ENCODE measurements around the gene KXD1. TPM values are rescaled to one million over a fixed set of nuclear protein-coding genes. Genes with fewer than 3 reads are reported as not detected.

KXD1 gene
- polyA plus RNA-seq, 1 of the 3 experiments (the other 2 are of a cell fraction) = 151 TPM

- ChIA-PET CTCF (interaction anchor here (0.6 to 2.2 kb wide), 12 partner anchors 10 to 562 kb away, joined by 3 to 13 read pairs (median 4); partner anchors contain the start of gene REX1BD), POLR2A (interaction anchor here (1.0 to 1.9 kb wide), 2 partner anchors 11 to 23 kb away, joined by 3 to 9 read pairs; no protein-coding TSS in a partner anchor)
- H3K4me1 ChIP-seq (ENCODE audit: control insufficient read depth in 1 of 2, insufficient read depth in 2 of 2, low read depth in 1 of 2, low read length in 1 of 2) = peaks cover 15 to 19% of the 10 kb centered on the region in 2 experiments; a peak in 2 of 4 replicates
- no peaks in the 10 kb centered on the region for H3K9me3 ChIP-seq
- peaks cover 44% of the 10 kb centered on the region for H3K27me3 ChIP-seq (ENCODE audit: insufficient read depth)
- DNase-seq = peak; percentile 95
- no peaks in the 10 kb centered on the region for H3K9me2 ChIP-seq
- peaks cover 18% of the 10 kb centered on the region for H3F3A ChIP-seq (replicated peaks; ENCODE audit: insufficient read depth)
- peak within 1 kb of the TSS; percentile 73 to 78 for H3K4me3 ChIP-seq (ENCODE audit: low read depth in 2 of 2, low read length in 1 of 2)
- H3K27ac ChIP-seq (ENCODE audit: low read depth in 2 of 2, low read length in 1 of 2) = peak within 1 kb of the TSS in 1 of 2 experiments; percentile 28; a peak in 1 of 4 replicates
- peak within 1 kb of the TSS; percentile 74 for H2AFZ ChIP-seq (ENCODE audit: low read depth)
- no peak for TF ChIP-seq NFIC (IDR thresholded peaks at IDR 0.05; ENCODE audit: borderline replicate concordance)
- TF ChIP-seq SIN3A (IDR thresholded peaks at IDR 0.05; ENCODE audit: borderline replicate concordance, low read depth, low read length) = no peak
- no peak for TF ChIP-seq MEF2A (IDR thresholded peaks at IDR 0.05; ENCODE audit: borderline replicate concordance, low read depth)
- no peak for TF ChIP-seq CTCF (IDR thresholded peaks at IDR 0.05)
- TF ChIP-seq USF1 (IDR thresholded peaks at IDR 0.05; ENCODE audit: borderline replicate concordance, low read depth) = no peak
- peak within 1 kb of the TSS; percentile 99 for H3K4me2 ChIP-seq
- no peaks in the 10 kb centered on the region for H3K79me2 ChIP-seq (ENCODE audit: insufficient read depth)
- H4K20me1 ChIP-seq (ENCODE audit: insufficient read depth) = no peaks in the 10 kb centered on the region
- H3K9ac ChIP-seq = peak within 1 kb of the TSS; percentile 45; the same call in 1 of the 2 replicates
- WGBS (ENCODE audit: low lambda C conversion rate) = 29% methylated on average over 9 of the region's 70 CpGs
- H3K36me3 ChIP-seq (replicated peaks in 1 of 2; ENCODE audit: control insufficient read depth in 1 of 2, insufficient read depth in 2 of 2, low read length in 1 of 2) = no peaks in the 10 kb centered on the region
Observed at GRCh38 chr19:18612772-18613588, 55.3 kb downstream of the KXD1 start, which contains the start of gene TMEM59L. Gene TMEM59L, plus strand, starts transcription at chr19:18612870. Its CDS starts 89 bp downstream, at chr19:18612959.

- Histone ChIP-seq H3K9ac (no peak overlapping the region), H3K36me3 (replicated peaks in 1 of 2; ENCODE audit: control insufficient read depth in 1 of 2, insufficient read depth in 2 of 2, low read length in 1 of 2) (no peaks in the 10 kb centered on the region), H3K79me2 (ENCODE audit: insufficient read depth) (no peaks in the 10 kb centered on the region), H3F3A (replicated peaks; ENCODE audit: insufficient read depth) (peaks cover 14% of the 10 kb centered on the region), H3K4me1 (ENCODE audit: control insufficient read depth in 1 of 2, insufficient read depth in 2 of 2, low read depth in 1 of 2, low read length in 1 of 2) (peaks cover 15 to 19% of the 10 kb centered on the region in 2 experiments; a peak in 2 of 4 replicates), H3K4me3 (ENCODE audit: low read depth in 2 of 2, low read length in 1 of 2) (peak overlapping the region in 1 of 2 experiments; percentile 78; a peak in 1 of 4 replicates), H4K20me1 (ENCODE audit: insufficient read depth) (no peaks in the 10 kb centered on the region), H3K27ac (ENCODE audit: low read depth in 2 of 2, low read length in 1 of 2) (no peak overlapping the region), H3K9me3 (no peaks in the 10 kb centered on the region), H3K27me3 (ENCODE audit: insufficient read depth) (peaks cover 36% of the 10 kb centered on the region), H2AFZ (ENCODE audit: low read depth) (no peak overlapping the region), H3K9me2 (no peaks in the 10 kb centered on the region), H3K4me2 (peak overlapping the region; percentile 99)
- TF ChIP-seq CHD2 (IDR thresholded peaks at IDR 0.05; ENCODE audit: low read length, partially characterized antibody) (no peak), IRF3 (IDR thresholded peaks at IDR 0.05; ENCODE audit: low read depth, low read length) (no peak)
- ChIA-PET POLR2A (interaction anchor here (1.9 kb wide), 1 partner anchor 24 kb away, joined by 9 read pairs; no protein-coding TSS in a partner anchor), CTCF (interaction anchor here (0.7 to 2.2 kb wide), 5 partner anchors 11 to 252 kb away, joined by 3 to 9 read pairs (median 4); no protein-coding TSS in a partner anchor)
- no peak for DNase-seq
- 90% methylated on average over 15 of the region's 23 CpGs for WGBS (ENCODE audit: low lambda C conversion rate)
Observed at GRCh38 chr19:18613589-18614234, 56.0 kb downstream of the KXD1 start.

Data from SK-N-SH (cell line).